HG03571 (cell line): Measurements from ENCODE around the gene MOXD1.

ENCODE experiments used
- ATAC-seq: cut with Tn5 transposase; IDR thresholded peaks from one replicate; pipeline ENCODE4 v1.9.1; 2021; ENCODE audit not compliant: unreplicated experiment

The MOXD1 gene

DNA sequence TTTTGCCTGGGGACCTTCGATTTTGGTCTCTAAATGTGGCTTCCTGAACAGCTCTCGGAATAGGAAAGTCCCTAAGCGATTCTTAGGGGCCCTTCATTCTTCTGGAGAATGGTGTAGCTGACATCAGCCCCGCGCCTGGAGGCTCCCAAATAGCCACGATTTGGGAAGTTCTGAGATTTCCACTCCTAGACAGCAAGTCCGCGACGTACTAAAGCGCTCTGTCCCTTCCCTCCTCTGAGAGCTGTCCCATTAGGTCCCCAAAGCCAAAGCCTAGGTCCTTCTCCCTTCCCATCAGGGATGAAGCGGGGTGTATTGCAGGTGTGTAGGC, 756 bp downstream of the MOXD1 start:
- no peak for ATAC-seq

DNA sequence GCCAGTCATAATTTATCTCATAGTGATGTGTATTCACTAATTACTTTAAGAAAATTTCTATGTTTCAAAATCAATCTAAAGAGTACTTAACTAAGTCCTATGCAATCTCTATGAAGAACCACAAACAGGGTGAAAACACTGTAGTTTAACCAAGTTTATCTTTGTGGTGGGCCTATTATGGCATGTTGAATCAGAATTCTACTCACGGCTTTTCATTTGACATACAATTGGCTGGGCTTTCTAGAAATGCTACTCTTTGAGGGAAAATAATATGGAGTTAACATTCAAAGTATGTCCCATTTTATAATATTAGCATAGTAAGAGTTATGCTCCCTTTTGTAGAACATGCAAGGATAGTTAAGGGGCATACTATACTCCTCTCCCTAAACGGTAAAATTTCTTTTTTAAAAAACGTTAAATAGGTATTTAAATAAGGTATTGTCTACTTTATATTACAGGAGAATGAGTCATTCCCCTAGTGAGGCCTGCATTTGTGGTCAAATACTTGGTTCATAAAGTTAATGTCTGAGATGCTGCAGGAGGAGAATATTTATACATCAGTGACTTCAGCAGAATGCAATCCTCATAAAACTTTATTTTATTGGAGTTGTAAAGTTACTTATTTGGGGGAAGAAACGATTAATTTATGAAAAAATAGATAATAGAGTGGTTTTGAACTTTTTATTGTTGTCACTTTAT, 1.8 kb downstream of the MOXD1 start:
- no peak for ATAC-seq

DNA sequence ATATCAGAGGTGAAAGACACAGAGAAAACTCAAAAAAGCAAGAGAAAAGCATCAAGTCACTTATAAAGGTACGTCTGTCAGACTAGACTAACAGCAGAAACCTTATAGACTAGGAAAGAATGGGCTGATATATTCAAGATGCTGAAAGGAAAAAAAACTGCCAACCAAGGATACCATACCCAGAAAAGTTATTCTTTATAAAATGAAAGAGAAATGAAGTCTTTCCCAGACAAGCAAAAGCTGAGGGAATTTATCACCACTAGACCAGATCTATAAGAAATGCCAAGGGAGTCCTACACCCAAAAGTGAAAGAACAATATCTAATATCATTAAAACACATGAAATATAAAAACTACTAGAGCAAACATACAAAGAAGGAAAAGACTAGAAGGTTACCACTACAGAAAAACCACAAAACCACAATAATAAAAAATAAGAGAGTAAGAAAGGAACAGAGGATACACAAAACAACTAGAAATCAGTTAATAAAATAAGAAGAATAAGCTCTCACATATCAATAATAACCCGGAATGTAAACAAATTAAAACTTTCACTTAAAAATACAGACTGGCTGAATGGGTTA, 6.2 kb downstream of the MOXD1 start:
- ATAC-seq, result no peak

DNA sequence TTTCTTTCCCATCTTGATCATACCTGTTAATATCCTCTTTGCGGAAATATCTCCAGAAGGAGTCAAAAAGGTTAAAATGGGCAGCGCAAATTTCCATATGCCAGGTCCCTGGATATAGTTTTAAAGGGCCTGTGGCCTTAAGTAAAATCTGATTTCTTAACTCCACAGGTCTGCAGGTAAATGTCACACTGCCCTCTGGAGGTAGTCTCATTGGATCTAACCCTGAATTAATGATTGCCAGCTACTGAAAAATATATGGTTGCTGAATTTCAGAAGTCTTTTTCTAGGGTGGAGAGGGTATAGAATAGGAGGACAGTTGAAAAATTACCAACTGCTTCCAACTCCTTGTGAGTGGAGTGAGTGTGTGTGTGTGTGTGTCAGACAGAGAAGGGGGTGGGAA, 8.5 kb downstream of the MOXD1 start:
- ATAC-seq, result no peak

DNA sequence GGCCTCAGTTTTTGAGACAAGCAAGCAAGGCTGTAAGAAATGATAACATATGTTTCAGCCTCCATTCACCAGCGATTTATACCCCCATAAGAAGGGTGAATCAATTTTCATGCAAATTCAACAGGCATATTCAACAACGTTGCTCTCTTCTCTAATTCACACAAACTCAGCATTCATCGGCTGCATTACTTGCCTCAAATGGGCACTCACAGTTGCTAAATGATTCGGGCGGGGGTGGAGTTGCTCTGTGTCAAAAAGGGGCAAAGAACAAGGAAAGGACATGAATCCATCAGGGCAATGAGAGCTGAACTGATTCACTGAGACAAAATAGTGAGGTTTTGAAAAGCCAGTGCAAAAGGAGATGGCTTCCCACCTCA, 9.0 kb downstream of the MOXD1 start:
- no peak for ATAC-seq

DNA sequence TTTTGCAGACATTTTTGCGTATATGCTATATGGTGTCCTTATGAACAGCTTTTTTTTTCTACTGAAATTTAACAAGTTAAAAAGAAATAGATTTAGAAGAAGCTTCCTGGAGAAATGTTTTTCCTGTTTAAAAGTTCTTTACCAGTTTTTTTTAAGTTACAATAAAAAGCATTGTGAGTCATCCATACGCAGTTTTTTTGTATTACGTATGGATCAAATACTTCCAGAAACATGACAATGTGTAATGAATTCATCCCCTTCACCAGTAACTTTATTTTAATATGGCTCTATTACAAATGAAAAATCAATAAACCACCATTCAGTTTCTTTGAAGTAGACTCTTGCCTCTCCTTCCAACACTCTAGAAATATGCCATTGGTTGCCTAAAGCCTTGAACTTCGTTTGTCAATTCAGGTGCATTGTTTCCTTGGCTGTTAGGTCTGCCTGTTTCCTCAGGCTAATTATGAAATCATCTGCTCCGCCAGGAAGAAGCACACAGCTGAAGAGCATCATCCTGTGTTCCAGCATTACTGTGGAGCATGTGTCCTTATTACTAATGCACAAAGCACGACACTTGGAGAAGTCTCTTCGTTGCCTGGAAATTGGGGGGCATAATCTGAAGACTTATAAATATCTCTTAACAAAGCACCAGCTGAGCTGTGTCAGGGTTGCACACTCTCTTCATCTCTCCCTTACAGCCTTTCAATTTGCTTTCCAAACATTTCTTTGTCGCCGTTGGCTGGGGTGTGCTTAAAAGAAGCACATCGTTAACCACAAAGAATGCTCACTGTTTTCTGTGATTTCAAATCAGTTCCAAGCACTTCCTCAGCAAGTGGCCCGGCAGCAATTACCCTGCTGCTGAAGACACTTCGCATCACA, 9.6 kb downstream of the MOXD1 start:
- ATAC-seq, result no peak

DNA sequence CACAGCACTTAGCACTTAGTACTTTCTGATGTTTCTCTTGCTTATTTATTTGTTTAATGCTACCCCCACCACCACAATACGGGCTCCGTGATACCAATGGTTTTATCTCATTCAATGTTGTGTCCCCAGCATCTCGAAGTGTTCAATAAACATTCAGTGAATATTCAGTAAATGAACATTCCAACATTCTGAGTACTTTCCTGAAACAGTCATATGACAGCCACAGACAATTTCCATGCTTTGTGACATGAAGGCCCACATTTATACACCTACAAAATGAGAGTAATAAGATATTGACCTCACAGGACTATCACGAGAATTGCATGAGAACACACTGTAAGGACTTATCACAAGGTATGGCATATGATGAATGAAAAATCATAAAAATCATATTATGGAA, 10.8 kb downstream of the MOXD1 start:
- ATAC-seq, result no peak

DNA sequence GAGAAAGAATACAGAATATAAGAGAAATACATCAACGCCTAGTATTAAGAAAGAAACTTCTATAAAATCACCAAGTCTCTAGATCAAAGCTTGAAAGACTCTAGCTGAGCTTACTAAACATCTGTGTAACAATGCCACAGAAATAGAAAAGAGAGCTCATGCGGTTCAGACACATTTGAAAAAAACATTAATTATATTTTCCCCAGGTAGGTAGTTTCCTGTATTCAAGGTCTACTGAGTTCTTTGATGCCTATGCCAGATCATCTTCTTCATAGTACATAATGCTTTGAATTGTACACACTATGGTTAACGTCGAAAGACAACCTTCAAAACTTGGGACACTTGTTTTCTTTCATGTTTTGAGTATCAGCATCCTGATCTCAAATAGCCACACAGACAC, 11.3 kb downstream of the MOXD1 start:
- no peak for ATAC-seq

DNA sequence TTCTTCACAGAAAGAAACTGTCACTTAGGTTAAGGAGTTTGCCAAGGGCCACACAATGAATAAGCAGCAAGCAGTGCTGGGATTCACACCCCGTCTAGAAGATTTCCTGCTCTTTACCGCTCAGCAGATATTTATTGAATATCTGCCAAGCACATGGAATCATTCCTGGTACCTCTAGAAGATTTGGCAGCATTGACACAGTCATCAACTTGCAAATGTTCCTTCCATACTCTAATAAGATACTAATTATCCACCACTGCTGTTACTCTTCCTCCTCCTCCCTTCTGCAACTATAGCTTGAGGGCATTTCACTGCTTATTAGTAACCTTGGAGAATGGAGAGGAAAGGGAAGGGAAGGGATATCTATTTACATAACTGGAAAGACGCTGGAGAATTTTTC, 13.0 kb downstream of the MOXD1 start:
- no peak for ATAC-seq

DNA sequence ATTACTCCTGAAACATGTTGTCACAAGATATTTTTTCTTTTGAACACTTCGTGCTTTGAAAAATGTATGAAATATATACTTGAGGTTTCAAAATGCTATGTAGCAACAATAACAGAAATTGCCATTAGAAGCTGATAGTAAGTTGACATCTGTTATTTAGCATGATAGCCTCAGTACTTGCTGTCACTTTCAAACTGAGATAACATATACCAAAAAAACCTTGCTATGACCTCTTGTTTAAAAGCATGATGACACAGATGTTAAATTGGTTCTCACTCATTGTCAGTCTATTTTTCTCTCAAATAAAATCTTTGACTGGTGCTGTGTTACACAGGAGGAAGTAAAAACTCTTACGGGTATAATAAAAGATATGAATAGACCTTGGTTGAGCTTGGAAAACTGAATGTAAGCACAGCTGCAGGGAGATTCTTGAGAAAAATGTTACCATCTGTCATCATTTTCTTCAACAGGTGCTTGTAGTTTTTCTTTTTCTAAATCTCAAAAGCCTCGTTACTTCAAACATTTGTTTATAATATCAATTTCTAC, 18.6 kb downstream of the MOXD1 start:
- no peak for ATAC-seq

DNA sequence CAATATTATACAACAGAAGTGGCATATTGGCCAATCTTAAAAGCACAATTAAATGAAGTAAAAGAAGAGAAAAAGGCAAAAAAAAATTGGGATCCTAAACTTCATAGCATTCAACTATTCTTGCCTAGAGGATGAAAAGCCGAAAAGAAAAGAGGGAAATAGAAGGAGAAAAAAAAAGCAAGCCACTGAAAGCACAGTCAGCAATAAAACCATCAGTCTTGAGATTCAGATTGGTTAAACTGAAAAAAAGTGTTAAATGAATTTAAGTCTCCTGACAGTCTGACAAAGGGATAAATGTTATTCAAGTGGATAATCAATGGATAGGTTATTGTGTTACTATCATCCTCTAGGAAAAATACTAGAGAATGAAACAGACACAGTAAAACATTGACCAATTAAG, 19.9 kb downstream of the MOXD1 start:
- no peak for ATAC-seq

DNA sequence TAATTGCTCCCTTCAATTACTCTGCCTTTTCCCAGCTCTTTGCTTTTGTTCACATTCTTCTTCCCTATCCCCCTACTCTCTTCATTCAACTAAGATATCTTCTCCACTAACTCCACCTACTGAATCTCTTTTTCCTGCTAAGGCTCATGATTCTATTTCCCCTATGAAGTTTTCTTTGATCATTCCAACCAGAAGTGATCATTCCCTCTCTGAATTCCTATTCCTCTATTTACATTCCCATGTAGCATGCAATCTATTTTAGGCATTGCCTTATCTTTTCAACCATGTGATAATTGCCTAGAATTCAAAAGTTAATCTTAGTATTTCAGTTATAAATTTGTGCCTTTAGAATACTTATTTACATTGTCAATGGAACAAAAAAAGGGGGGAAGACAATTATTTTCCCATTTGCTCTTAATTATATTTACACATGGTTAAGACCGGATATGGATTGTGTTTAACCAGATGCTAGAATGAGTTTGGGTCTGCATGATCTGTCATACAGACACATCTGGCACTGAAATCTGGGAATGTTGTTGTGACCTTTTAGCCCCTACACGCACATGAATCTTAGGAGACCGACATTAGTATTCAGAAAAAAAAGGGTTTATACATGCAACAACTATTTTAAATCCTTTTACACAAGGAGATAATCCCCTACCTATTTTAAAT, 20.8 kb downstream of the MOXD1 start:
- no peak for ATAC-seq

DNA sequence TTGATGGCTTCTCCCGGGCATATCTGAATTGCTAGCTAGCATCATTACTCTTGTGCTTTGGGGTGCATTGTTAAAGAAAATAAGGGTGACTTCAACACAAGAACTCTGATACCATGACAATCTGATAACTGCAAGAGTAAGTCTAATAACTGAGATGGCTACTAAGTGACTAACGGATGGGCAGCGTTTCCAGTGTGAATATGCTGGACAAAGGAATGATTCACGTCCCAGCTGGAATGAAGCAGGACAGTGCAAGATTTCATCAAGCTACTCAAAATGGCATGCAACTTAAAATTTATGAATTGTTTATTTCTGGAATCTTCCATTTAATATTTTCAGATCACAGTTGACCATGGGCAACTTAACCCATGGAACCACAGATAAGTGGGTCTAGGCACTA, 31.7 kb downstream of the MOXD1 start:
- no peak for ATAC-seq

DNA sequence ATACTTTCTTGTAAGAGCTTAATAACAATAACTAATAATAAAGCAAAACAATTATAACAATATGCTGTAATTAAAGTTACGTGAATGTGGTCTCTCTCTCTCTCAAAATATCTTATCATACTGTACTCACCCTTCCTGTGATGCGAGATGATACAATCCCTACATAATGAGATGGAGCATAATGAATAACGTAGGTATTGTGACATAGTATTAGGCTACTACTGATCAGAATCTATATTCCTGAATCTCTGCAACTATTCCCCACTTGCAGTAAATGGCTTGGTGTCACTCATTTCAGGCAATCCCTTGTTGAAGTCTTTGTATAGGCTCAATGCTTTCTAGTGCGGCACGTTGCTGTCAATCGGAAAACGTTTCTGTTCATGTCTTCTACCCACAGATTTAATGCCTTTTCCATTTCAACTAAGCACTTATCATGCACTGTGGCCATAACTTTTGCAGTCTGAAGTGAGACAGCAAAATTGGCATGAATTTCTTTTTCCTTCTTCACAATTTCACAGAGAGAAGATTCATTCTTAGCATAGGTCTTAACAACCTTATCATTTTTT, 32.3 kb downstream of the MOXD1 start:
- ATAC-seq, result no peak

DNA sequence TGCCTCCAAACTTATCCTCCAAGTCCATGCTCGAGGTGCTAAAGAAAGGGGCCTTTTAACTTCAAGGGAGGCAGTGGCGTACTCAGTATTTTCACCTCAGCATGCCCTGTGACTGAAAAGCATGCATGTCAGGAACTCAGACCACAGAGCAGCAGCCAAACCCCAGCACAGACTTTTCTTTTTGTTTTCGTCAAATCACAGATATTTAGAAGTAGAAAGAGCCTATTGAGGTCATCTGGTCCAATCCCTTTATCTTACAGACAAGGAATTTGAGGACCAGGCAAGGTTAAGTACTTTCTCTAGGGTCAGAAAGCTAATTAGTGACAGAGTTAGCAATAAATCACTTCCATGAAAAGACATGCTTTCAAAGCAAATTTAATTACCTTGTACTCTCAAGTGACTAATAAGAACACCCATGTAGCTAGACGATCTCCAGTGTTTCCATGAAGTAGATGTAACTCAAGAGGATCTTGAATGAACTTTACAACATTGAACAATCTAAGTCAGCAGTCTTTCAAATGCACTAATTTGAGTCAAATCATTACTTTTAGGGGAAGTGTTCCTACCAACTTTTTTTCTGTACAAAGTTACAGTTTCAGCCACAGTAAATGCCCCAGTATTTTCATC, 35.9 kb downstream of the MOXD1 start:
- peak; percentile 99 for ATAC-seq

DNA sequence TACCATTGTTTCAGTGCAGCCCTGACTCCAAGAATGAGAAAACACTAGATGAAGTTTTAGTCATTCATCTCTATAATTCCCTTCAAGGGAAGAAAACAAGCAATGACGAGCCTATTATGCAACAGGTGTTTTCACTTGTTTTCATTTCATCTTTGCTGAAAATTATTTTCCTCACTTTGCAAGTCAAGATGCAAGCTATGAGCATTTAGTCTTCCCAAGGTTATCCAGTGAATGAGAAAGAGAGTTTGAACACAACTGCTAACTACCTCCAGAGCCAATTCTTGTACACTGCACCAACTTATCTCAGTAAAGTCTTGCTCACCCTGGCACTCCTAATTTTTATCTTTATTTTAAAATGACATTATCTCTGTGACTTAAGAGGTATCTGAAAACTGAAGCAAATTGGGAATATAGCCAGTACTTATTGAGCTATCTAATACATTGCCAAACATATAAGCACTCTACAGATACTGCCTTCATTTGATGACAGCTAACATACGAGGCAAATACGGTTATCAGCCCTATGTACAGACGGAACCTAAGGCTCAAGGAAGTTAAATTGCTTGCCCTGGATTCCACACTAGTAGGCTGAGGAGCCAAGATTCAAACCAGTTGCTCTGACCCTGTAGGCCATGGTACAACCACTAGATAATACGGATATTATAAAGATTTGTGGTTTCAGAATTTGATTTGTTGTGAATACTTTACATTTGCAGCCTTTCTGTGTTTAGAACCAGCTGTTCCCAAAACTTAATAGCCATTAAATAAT, 36.8 kb downstream of the MOXD1 start:
- no peak for ATAC-seq

DNA sequence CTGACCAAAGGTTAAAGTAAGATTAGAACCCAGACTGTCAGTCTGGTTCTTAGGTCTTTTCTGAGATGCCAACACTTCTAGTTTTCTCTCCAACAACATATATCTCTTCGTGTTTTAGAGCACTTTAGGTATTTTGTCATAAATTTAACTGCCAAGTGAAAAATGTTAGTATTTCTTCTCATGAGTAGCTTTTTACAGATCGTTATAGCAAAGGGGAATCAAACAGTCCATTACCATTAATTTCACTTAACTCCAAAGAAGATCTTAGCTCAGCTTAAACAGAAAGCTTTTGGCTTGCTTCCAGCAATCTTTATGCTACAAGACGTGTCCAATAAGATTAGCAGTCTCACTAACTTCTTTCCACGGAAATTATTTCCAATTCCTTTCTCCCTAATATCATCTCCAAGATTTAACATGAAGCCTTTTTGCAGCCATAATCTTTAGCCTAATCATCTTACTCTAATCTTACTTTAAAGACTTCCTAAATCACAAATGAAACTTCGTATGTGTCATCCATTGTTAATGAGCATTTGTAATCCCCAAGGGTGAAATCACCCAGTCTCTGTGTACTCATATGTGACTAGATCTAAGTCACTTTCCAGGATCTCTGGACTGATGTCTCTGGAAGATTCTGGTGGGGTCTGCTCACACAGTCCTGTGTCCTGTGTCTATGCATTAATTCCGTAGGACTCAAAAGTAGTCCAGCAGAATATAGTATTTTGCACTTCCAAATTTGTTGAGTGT, 38.7 kb downstream of the MOXD1 start:
- no peak for ATAC-seq

DNA sequence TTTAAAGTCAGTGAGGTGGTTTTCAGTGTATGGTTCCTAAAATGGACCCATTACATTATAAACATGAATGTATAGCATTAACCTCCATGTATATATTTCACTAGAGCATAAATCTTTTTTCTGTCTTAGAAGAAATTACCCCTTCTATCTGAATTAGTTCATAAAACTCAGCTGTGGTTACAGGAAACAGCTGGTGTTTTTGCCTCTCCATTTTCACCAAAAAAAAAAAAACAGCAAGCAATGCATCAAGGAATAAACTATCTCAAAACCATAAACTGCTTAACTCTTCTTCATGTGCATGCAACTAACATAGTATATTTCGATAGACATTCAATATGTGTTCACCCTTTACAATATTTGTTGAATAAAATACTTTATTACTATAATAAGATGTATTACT, 40.2 kb downstream of the MOXD1 start:
- ATAC-seq, result no peak

DNA sequence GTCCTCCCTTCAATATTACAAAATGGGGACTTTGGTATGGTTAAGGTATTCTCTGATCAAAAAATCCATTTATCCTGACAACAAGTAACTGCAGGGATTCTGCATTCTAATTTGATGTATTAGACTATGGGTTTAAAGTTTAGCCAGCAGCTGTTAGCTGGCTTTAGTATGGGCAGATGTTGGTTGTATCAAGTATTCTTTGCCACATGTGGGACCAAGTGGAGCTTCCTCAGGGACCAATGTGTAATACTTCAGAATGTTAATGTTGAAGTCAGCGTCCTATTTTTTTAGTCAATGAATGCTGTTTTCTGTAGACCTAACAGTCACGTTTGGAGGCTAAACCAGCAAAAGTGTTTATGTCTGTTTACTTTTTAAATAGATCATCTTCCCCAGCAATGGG, 41.4 kb downstream of the MOXD1 start:
- no peak for ATAC-seq
